MCF 10A (cell line): Measurements from ENCODE around the gene PTH2R. TPM values are rescaled to one million over a fixed set of nuclear protein-coding genes. Genes with fewer than 3 reads are reported as not detected.
"Not testable (repeated sequence)": the region's sequence is repeated elsewhere in the genome, so short reads cannot be mapped to it uniquely, and the experiment has no call there.

Experiments
- BruUV-seq: library from RNA; stranded (reverse); fragments of 400-500 nt; replicated peaks from 2 replicates; lab custom pipeline; 2021; lab: Mats Ljungman, UMichigan
- CTCF ChIA-PET: fragments of 300-600 bp; sonication (Branson Sonifier 250); formaldehyde crosslinking; extraction: SDS; loops from one replicate; lab custom pipeline; 2021; ENCODE audit warnings: antibody characterized with exemption, inconsistent platforms; lab: Yijun Ruan, JAX
- POLR2A ChIA-PET: fragments of 300-600, 350-650 bp; sonication (Branson Sonifier 250); formaldehyde crosslinking; extraction: SDS; loops from one replicate; lab custom pipeline; 2020; ENCODE audit warnings: antibody characterized with exemption, inconsistent platforms; lab: Yijun Ruan, JAX
- DNase-seq: peaks from one replicate; pipeline ENCODE4 v3.0.0-alpha.2; 2018; ENCODE audit not compliant: unreplicated experiment
- H3K27ac Mint-ChIP-seq: one replicate; pipeline ENCODE4 v1.8.0; 2022; ENCODE audit warnings: mild to moderate bottlenecking, low read depth, mixed read lengths; ENCODE audit not compliant: unreplicated experiment
- H3K27me3 Mint-ChIP-seq: one replicate; pipeline ENCODE4 v1.8.0; 2022; ENCODE audit warnings: mixed read lengths; ENCODE audit not compliant: insufficient read depth, unreplicated experiment
- H3K36me3 Mint-ChIP-seq: one replicate; pipeline ENCODE4 v1.8.0; 2022; ENCODE audit warnings: mild to moderate bottlenecking, moderate library complexity, mixed read lengths; ENCODE audit not compliant: insufficient read depth, unreplicated experiment
- H3K4me1 Mint-ChIP-seq: one replicate; pipeline ENCODE4 v1.8.0; 2022; ENCODE audit warnings: mixed read lengths; ENCODE audit not compliant: insufficient read depth, unreplicated experiment
- H3K4me3 Mint-ChIP-seq: one replicate; pipeline ENCODE4 v1.8.0; 2022; ENCODE audit warnings: mild to moderate bottlenecking, moderate library complexity, mixed read lengths; ENCODE audit not compliant: unreplicated experiment
- H3K9me3 Mint-ChIP-seq: one replicate; pipeline ENCODE4 v1.8.0; 2022; ENCODE audit warnings: mixed read lengths; ENCODE audit not compliant: unreplicated experiment
- CTCF ChIP-seq: fragments of 200-600 bp; IDR thresholded peaks from one replicate; pipeline ENCODE4 v1.8.0; 2022; ENCODE audit warnings: antibody characterized with exemption, mild to moderate bottlenecking; ENCODE audit not compliant: unreplicated experiment
- intact Hi-C: fragments of 100-400 bp; cut with micrococcal nuclease; formaldehyde crosslinking; loops from 2 replicates; pipeline ENCODE4 v1.14.1; 2022
- total RNA-seq: library from RNA; stranded (reverse); gene quantifications from 2 replicates; pipeline ENCODE4 v1.2.3, GENCODE V29; 2022

The PTH2R gene
- total RNA-seq, 1 experiment from 2014 or later, result not detected

GRCh38 chr2:208531361-208531760 is 124.8 kb downstream of the PTH2R start:
- Mint-ChIP-seq H3K27me3 (no peaks in the 10 kb centered on the region), H3K4me3 (no peak overlapping the region), H3K4me1 (no peaks in the 10 kb centered on the region), H3K9me3 (no peaks in the 10 kb centered on the region), H3K27ac (no peak overlapping the region), H3K36me3 (no peaks in the 10 kb centered on the region)
- ChIA-PET POLR2A (no interaction called here), CTCF (no interaction called here)
- BruUV-seq, result no TSS peak
- no peak for TF ChIP-seq CTCF
- no peak for DNase-seq
- intact Hi-C loops, result no loop called here

- H3K4me3 Mint-ChIP-seq, H3K9me3 Mint-ChIP-seq, H3K36me3 Mint-ChIP-seq, H3K4me1 Mint-ChIP-seq, H3K27ac Mint-ChIP-seq, POLR2A ChIA-PET, intact Hi-C loops, DNase-seq, CTCF ChIA-PET, BruUV-seq: not testable (repeated sequence)
- H3K27me3 Mint-ChIP-seq, result peaks cover 14% of the 10 kb centered on the region
These were observed 129.0 kb downstream of the PTH2R start for GRCh38 chr2:208535578-208535977.

GRCh38 chr2:208541461-208541988 is 134.9 kb downstream of the PTH2R start:
- DNase-seq, result no peak
- CTCF ChIA-PET, result no interaction called here
- no peak for TF ChIP-seq CTCF
- Mint-ChIP-seq H3K4me3 (no peak overlapping the region), H3K9me3 (no peaks in the 10 kb centered on the region), H3K4me1 (no peaks in the 10 kb centered on the region), H3K27me3 (peaks cover 26% of the 10 kb centered on the region), H3K27ac (no peak overlapping the region), H3K36me3 (no peaks in the 10 kb centered on the region)
- BruUV-seq, result no TSS peak
- intact Hi-C loops, result no loop called here
- POLR2A ChIA-PET, result interaction anchor here (0.7 kb wide), 1 partner anchor 104 kb away, joined by 3 read pairs; no protein-coding TSS in a partner anchor

- no peak for TF ChIP-seq CTCF
- DNase-seq, result no peak
- CTCF ChIA-PET, result interaction anchor here (1.1 kb wide), 1 partner anchor 664 kb away, joined by 3 read pairs; no protein-coding TSS in a partner anchor
- peaks cover 26% of the 10 kb centered on the region for H3K27me3 Mint-ChIP-seq
- POLR2A ChIA-PET, result no interaction called here
- H3K36me3 Mint-ChIP-seq, result no peaks in the 10 kb centered on the region
- intact Hi-C loops, result no loop called here
- H3K9me3 Mint-ChIP-seq, result no peaks in the 10 kb centered on the region
- H3K4me3 Mint-ChIP-seq, result no peak overlapping the region
- H3K27ac Mint-ChIP-seq, result no peak overlapping the region
- no peaks in the 10 kb centered on the region for H3K4me1 Mint-ChIP-seq
- no TSS peak for BruUV-seq
These were observed 135.4 kb downstream of the PTH2R start for GRCh38 chr2:208541989-208542464.
